ENCODE data around the gene GALR2. TPM values are rescaled to one million over a fixed set of nuclear protein-coding genes. Genes with fewer than 3 reads are reported as not detected.
A peak's percentile ranks its signal among the peaks of the same experiment; 100 is the strongest.

GALR2 gene
- polyA plus RNA-seq, 1 donor (not counting 4 experiments of a cell fraction or from before 2014, with no cell fraction given): not detected

DNA sequence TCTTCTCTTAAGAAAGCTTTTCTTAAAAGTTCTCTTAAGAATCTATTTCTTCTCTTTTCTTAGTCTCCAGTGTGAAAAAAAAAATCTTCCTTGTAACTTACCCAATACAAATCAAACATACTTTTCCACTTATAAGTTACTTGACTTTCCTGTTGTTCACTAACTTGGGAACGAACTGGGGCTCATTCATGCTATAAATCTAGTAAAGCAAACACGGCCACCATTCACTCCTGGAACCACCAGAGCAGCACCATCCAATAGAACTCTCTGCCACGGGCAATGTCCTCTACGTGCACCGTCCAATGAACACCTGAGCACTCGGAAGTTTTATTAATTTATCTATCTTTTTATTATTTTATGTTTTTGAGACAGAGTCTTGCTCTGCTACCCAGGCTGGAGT is 23.0 kb upstream of the GALR2 start:
- TF ChIP-seq, protein P1, sequence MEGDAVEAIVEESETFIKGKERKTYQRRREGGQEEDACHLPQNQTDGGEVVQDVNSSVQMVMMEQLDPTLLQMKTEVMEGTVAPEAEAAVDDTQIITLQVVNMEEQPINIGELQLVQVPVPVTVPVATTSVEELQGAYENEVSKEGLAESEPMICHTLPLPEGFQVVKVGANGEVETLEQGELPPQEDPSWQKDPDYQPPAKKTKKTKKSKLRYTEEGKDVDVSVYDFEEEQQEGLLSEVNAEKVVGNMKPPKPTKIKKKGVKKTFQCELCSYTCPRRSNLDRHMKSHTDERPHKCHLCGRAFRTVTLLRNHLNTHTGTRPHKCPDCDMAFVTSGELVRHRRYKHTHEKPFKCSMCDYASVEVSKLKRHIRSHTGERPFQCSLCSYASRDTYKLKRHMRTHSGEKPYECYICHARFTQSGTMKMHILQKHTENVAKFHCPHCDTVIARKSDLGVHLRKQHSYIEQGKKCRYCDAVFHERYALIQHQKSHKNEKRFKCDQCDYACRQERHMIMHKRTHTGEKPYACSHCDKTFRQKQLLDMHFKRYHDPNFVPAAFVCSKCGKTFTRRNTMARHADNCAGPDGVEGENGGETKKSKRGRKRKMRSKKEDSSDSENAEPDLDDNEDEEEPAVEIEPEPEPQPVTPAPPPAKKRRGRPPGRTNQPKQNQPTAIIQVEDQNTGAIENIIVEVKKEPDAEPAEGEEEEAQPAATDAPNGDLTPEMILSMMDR (optimal IDR thresholded peaks at IDR 0.05 in 1 of 3, IDR thresholded peaks at IDR 0.05 in 1 of 3, conservative IDR thresholded peaks at IDR 0.05 in 1 of 3; ENCODE audit: extremely low read depth in 1 of 3, insufficient read depth in 2 of 3, low read length in 3 of 3): no peak
- no peak for TF ChIP-seq EZH2 (IDR thresholded peaks at IDR 0.05; ENCODE audit: low read length)
- dilution Hi-C loops (cut with MboI; ENCODE audit: extremely low pct_ligation_motif_present, low sequenced_read_pairs): no loop called here
- Histone ChIP-seq H3K27me3 (ENCODE audit: control insufficient read depth, extremely low read depth, insufficient read depth, low read length) (no peaks in the 10 kb centered on the region), H4K20me1 (ENCODE audit: control insufficient read depth, extremely low read depth, insufficient read depth, low read length) (no peaks in the 10 kb centered on the region), H2AFZ (ENCODE audit: control insufficient read depth, low read length) (no peak overlapping the region), H3K79me2 (ENCODE audit: control insufficient read depth, insufficient read depth, low read length) (peaks cover 7% of the 10 kb centered on the region), H3K9ac (ENCODE audit: control insufficient read depth, extremely low read depth, insufficient read depth, low read length) (no peak overlapping the region), H3K4me3 (ENCODE audit: control insufficient read depth in 2 of 3, extremely low read depth in 1 of 3, insufficient read depth in 2 of 3, low read depth in 1 of 3, low read length in 3 of 3) (no peak overlapping the region), H3K9me3 (ENCODE audit: control insufficient read depth, low read depth, low read length) (no peaks in the 10 kb centered on the region), H3K27ac (ENCODE audit: control insufficient read depth, insufficient read depth, low read length) (no peak overlapping the region), H3K4me2 (ENCODE audit: control insufficient read depth, extremely low read depth, insufficient read depth, low read depth, low read length) (no peak overlapping the region), H3K4me1 (ENCODE audit: control insufficient read depth, extremely low read depth, insufficient read depth, low read length) (peaks cover 27% of the 10 kb centered on the region), H3K9me1 (ENCODE audit: control insufficient read depth, extremely low read depth, insufficient read depth, low read length) (peaks cover 3% of the 10 kb centered on the region), H3K36me3 (ENCODE audit: control insufficient read depth in 2 of 2, extremely low read depth in 1 of 2, insufficient read depth in 2 of 2, low read length in 2 of 2) (peaks cover 23 to 47% of the 10 kb centered on the region in 2 experiments)
- FAIRE-seq: no peak
- DNase-seq (ENCODE audit: low read depth, low spot score): no peak

GRCh38 chr17:76053246-76054111 is 21.1 kb upstream of the GALR2 start:
- FAIRE-seq (peak; percentile 20), DNase-seq (ENCODE audit: low read depth, low spot score) (peak; percentile 38)
- Histone ChIP-seq H3K4me1 (ENCODE audit: control insufficient read depth, extremely low read depth, insufficient read depth, low read length) (peaks cover 27% of the 10 kb centered on the region), H3K9me3 (ENCODE audit: control insufficient read depth, low read depth, low read length) (no peaks in the 10 kb centered on the region), H3K9me1 (ENCODE audit: control insufficient read depth, extremely low read depth, insufficient read depth, low read length) (peaks cover 3% of the 10 kb centered on the region), H3K36me3 (ENCODE audit: control insufficient read depth in 2 of 2, extremely low read depth in 1 of 2, insufficient read depth in 2 of 2, low read length in 2 of 2) (peaks cover 19 to 46% of the 10 kb centered on the region in 2 experiments), H3K4me3 (ENCODE audit: control insufficient read depth in 2 of 3, extremely low read depth in 1 of 3, insufficient read depth in 2 of 3, low read depth in 1 of 3, low read length in 3 of 3) (peak overlapping the region; percentile 11 to 72 (median 55)), H3K27ac (ENCODE audit: control insufficient read depth, insufficient read depth, low read length) (peak overlapping the region; percentile 99), H3K4me2 (ENCODE audit: control insufficient read depth, extremely low read depth, insufficient read depth, low read depth, low read length) (peak overlapping the region; percentile 99), H3K79me2 (ENCODE audit: control insufficient read depth, insufficient read depth, low read length) (peaks cover 7% of the 10 kb centered on the region), H3K27me3 (ENCODE audit: control insufficient read depth, extremely low read depth, insufficient read depth, low read length) (no peaks in the 10 kb centered on the region), H4K20me1 (ENCODE audit: control insufficient read depth, extremely low read depth, insufficient read depth, low read length) (no peaks in the 10 kb centered on the region), H3K9ac (ENCODE audit: control insufficient read depth, extremely low read depth, insufficient read depth, low read length) (peak overlapping the region; percentile 81), H2AFZ (ENCODE audit: control insufficient read depth, low read length) (no peak overlapping the region)
- dilution Hi-C loops (cut with MboI; ENCODE audit: extremely low pct_ligation_motif_present, low sequenced_read_pairs): no loop called here
- TF ChIP-seq EZH2 (IDR thresholded peaks at IDR 0.05; ENCODE audit: low read length): no peak
- TF ChIP-seq, protein P1 (optimal IDR thresholded peaks at IDR 0.05 in 1 of 3, IDR thresholded peaks at IDR 0.05 in 1 of 3, conservative IDR thresholded peaks at IDR 0.05 in 1 of 3; ENCODE audit: extremely low read depth in 1 of 3, insufficient read depth in 2 of 3, low read length in 3 of 3): no peak
